Measurements from ENCODE around the gene IRX6.

- TF ChIP-seq TEAD4 (IDR thresholded peaks at IDR 0.05; ENCODE audit: low read depth, low read length) (no peak), RFX5 (IDR thresholded peaks at IDR 0.05; ENCODE audit: borderline replicate concordance, low read depth, low read length) (no peak), TAF7 (optimal IDR thresholded peaks at IDR 0.05; ENCODE audit: borderline replicate concordance, low read depth, low read length) (no peak), SUZ12 (IDR thresholded peaks at IDR 0.05; ENCODE audit: low read length) (no peak), POLR2A (IDR thresholded peaks at IDR 0.05; ENCODE audit: control extremely low read depth in 1 of 2, low read depth in 2 of 2, low read length in 2 of 2) (no peak)
These were observed 31.5 kb upstream of the IRX6 start for GRCh38 chr16:55292491-55292890.
